Right cardiac atrium (tissue), 5 donors: ENCODE measurements around the gene FAM193A. TPM values are rescaled to one million over a fixed set of nuclear protein-coding genes. Genes with fewer than 3 reads are reported as not detected.
A peak's percentile ranks its signal among the peaks of the same experiment; 100 is the strongest.
"Not testable (repeated sequence)": the region's sequence is repeated elsewhere in the genome, so short reads cannot be mapped to it uniquely, and the experiment has no call there.

Experiments used
- ATAC-seq, 2 donors: fragments of 200-7000 bp; cut with Tn5 transposase; one replicate each; pipeline versions ENCODE4 v1.8.0 to v1.9.1; 2020; ENCODE audit warnings: moderate library complexity in 2 of 2, mild to moderate bottlenecking in 1 of 2
- DNase-seq, 3 donors: peaks; one replicate each; pipeline ENCODE4 v3.0.0-alpha.2; 2020
- H3K27ac ChIP-seq: one replicate; pipeline ENCODE4 v1.5.1; 2013; ENCODE audit warnings: mild to moderate bottlenecking, low read length, control low read depth, moderate library complexity
- H3K27me3 ChIP-seq: one replicate; pipeline ENCODE4 v1.6.1; 2013; ENCODE audit not compliant: control insufficient read depth, insufficient read depth
- H3K4me1 ChIP-seq: one replicate; pipeline ENCODE4 v1.6.1; 2013; ENCODE audit warnings: low read length; ENCODE audit not compliant: control insufficient read depth, insufficient read depth
- H3K4me3 ChIP-seq: one replicate; pipeline ENCODE4 v1.5.1; 2013; ENCODE audit warnings: low read length, control low read depth
- H3K9me3 ChIP-seq: one replicate; pipeline ENCODE4 v1.6.1; 2013; ENCODE audit warnings: low read length; ENCODE audit not compliant: control insufficient read depth
- WGBS: extraction: QIAGEN DNeasy Blood & Tissue Kit; methylation state at CpG from one replicate; pipeline ENCODE4 v1.1.7; 2013; 5-methylcytosine and 5-hydroxymethylcytosine counted together
- intact Hi-C, 4 donors: fragments of 100-400 bp; cut with DNase I; formaldehyde crosslinking; loops; one replicate each; pipeline versions ENCODE4 v1.11.0 to v1.14.0; 2022 to 2023
- polyA plus RNA-seq: library from polyadenylated mRNA; stranded (reverse); fragments of 200-250 nt; gene quantifications from one replicate; pipeline ENCODE4 v1.2.3, GENCODE V29; 2013
- total RNA-seq, 4 donors: library from RNA; stranded (reverse); fragmentation: NEBNext Ultra II Directional; extraction: Animal tissue kit (Norgen Biotek cat#: 25700); gene quantifications; one replicate each; pipeline ENCODE4 v1.2.1, GENCODE V29; 2021
- donor health status: healthy with polysubstance abuse.
- donor health status: DM: no; HTN: yes; CAD: no.
- donor health status: DM: no; HTN: no; CAD: no.
- donor health status: DM: no; HTN: yes; CAD: no; lungs with severe emphysema.
- donor health status: DM: yes; HTN: yes; CAD: no.

Gene FAM193A
- total and polyA plus RNA-seq, 5 donors, result 9.7 to 19.2 (median 17.4) TPM

GRCh38 chr4:2574863-2575262 lies 38.4 kb downstream of the FAM193A start:
- Histone ChIP-seq H3K27ac (no peak overlapping the region), H3K27me3 (no peaks in the 10 kb centered on the region), H3K9me3 (no peaks in the 10 kb centered on the region), H3K4me3 (no peak overlapping the region), H3K4me1 (peaks cover 21% of the 10 kb centered on the region)
- DNase-seq (no peak), ATAC-seq (peak in 1 of 2 donors; percentile 22)
- WGBS, result 85% methylated on average over 9 of the region's 9 CpGs
- intact Hi-C loops, result no loop called here

GRCh38 chr4:2576290-2576689 lies 39.8 kb downstream of the FAM193A start:
- H3K9me3 ChIP-seq, result no peaks in the 10 kb centered on the region
- ATAC-seq, result no peak
- H3K27me3 ChIP-seq, result no peaks in the 10 kb centered on the region
- H3K27ac ChIP-seq, result no peak overlapping the region
- DNase-seq, result no peak
- intact Hi-C loops, result no loop called here
- no peak overlapping the region for H3K4me3 ChIP-seq
- peaks cover 14% of the 10 kb centered on the region for H3K4me1 ChIP-seq
- 96% methylated on average over 4 of the region's 4 CpGs for WGBS

GRCh38 chr4:2578106-2578505 lies 41.7 kb downstream of the FAM193A start:
- H3K9me3 ChIP-seq, result no peaks in the 10 kb centered on the region
- peaks cover 13% of the 10 kb centered on the region for H3K4me1 ChIP-seq
- no peak overlapping the region for H3K4me3 ChIP-seq
- ATAC-seq (no peak), DNase-seq (no peak)
- H3K27me3 ChIP-seq, result no peaks in the 10 kb centered on the region
- H3K27ac ChIP-seq, result no peak overlapping the region
- WGBS, result 93% methylated on average over 4 of the region's 4 CpGs
- intact Hi-C loops, result no loop called here

GRCh38 chr4:2579910-2580309 lies 43.5 kb downstream of the FAM193A start:
- 97% methylated on average over 5 of the region's 5 CpGs for WGBS
- no peak overlapping the region for H3K4me3 ChIP-seq
- no peak overlapping the region for H3K27ac ChIP-seq
- no peaks in the 10 kb centered on the region for H3K9me3 ChIP-seq
- no peaks in the 10 kb centered on the region for H3K27me3 ChIP-seq
- ATAC-seq (no peak), DNase-seq (no peak)
- intact Hi-C loops, result no loop called here
- peaks cover 8% of the 10 kb centered on the region for H3K4me1 ChIP-seq

GRCh38 chr4:2583092-2583491 lies 46.6 kb downstream of the FAM193A start:
- Histone ChIP-seq H3K27me3 (no peaks in the 10 kb centered on the region), H3K4me3 (no peak overlapping the region), H3K9me3 (no peaks in the 10 kb centered on the region), H3K27ac (no peak overlapping the region), H3K4me1 (peaks cover 22% of the 10 kb centered on the region)
- WGBS, result 83% methylated on average over 4 of the region's 4 CpGs
- DNase-seq, result no peak
- ATAC-seq, result peak; percentile 11 to 12
- intact Hi-C loops, result no loop called here

- peak; percentile 14 to 37 for ATAC-seq
- Histone ChIP-seq H3K9me3 (no peaks in the 10 kb centered on the region), H3K4me1 (peaks cover 22% of the 10 kb centered on the region), H3K27ac (no peak overlapping the region), H3K27me3 (no peaks in the 10 kb centered on the region), H3K4me3 (no peak overlapping the region)
- intact Hi-C loops, result no loop called here
- 42% methylated on average over 4 of the region's 4 CpGs for WGBS
- no peak for DNase-seq
These were observed 47.1 kb downstream of the FAM193A start for GRCh38 chr4:2583517-2583916.

GRCh38 chr4:2586502-2586901 lies 50.1 kb downstream of the FAM193A start:
- Histone ChIP-seq H3K4me3 (no peak overlapping the region), H3K27ac (no peak overlapping the region), H3K9me3 (no peaks in the 10 kb centered on the region), H3K4me1 (peaks cover 25% of the 10 kb centered on the region), H3K27me3 (no peaks in the 10 kb centered on the region)
- DNase-seq (no peak), ATAC-seq (no peak)
- WGBS, result 97% methylated on average over 5 of the region's 5 CpGs
- intact Hi-C loops, result no loop called here

- WGBS, result 37% methylated on average over 8 of the region's 8 CpGs
- ATAC-seq, result peak; percentile 40 to 53
These were observed 50.9 kb downstream of the FAM193A start for GRCh38 chr4:2587213-2587823.

GRCh38 chr4:2588259-2588658 lies 51.8 kb downstream of the FAM193A start:
- DNase-seq, result no peak
- Histone ChIP-seq H3K4me1 (peaks cover 29% of the 10 kb centered on the region), H3K27ac (no peak overlapping the region), H3K9me3 (no peaks in the 10 kb centered on the region), H3K27me3 (no peaks in the 10 kb centered on the region), H3K4me3 (no peak overlapping the region)
- 87% methylated on average over 3 of the region's 3 CpGs for whole genome bisulfite sequencing
- intact Hi-C loops, result no loop called here
- no peak for ATAC-seq

More at GRCh38 chr4:2587213-2587823, 50.9 kb downstream of the FAM193A start:
- Histone ChIP-seq H3K27ac (no peak overlapping the region), H3K4me1 (peaks cover 25% of the 10 kb centered on the region), H3K4me3 (no peak overlapping the region), H3K9me3 (no peaks in the 10 kb centered on the region), H3K27me3 (no peaks in the 10 kb centered on the region)
- DNase-seq, result peak in 1 of 3 donors; percentile 51
- intact Hi-C loops, result no loop called here

GRCh38 chr4:2591189-2591588 lies 54.7 kb downstream of the FAM193A start:
- intact Hi-C loops, result no loop called here
- WGBS, result 31% methylated on average over 8 of the region's 8 CpGs

GRCh38 chr4:2592014-2592413 lies 55.6 kb downstream of the FAM193A start:
- H3K4me1 ChIP-seq, result peaks cover 25% of the 10 kb centered on the region
- H3K27ac ChIP-seq, H3K4me3 ChIP-seq, H3K27me3 ChIP-seq, DNase-seq, H3K9me3 ChIP-seq, ATAC-seq, intact Hi-C loops: not testable (repeated sequence)
- 92% methylated on average over 12 of the region's 12 CpGs for WGBS

More at GRCh38 chr4:2591189-2591588, 54.7 kb downstream of the FAM193A start:
- Histone ChIP-seq H3K9me3 (no peaks in the 10 kb centered on the region), H3K27me3 (no peaks in the 10 kb centered on the region), H3K4me3 (no peak overlapping the region), H3K27ac (peak overlapping the region; percentile 2), H3K4me1 (peaks cover 27% of the 10 kb centered on the region)
- DNase-seq, result no peak
- ATAC-seq, result peak; percentile 77 to 82

- H3K27ac ChIP-seq, result no peak overlapping the region
- 64% methylated on average over 6 of the region's 6 CpGs for WGBS
- H3K4me1 ChIP-seq, result peaks cover 22% of the 10 kb centered on the region
- DNase-seq (no peak), ATAC-seq (peak; percentile 6)
- no peak overlapping the region for H3K4me3 ChIP-seq
- no peaks in the 10 kb centered on the region for H3K9me3 ChIP-seq
- intact Hi-C loops, result no loop called here
- no peaks in the 10 kb centered on the region for H3K27me3 ChIP-seq
These were observed 56.1 kb downstream of the FAM193A start for GRCh38 chr4:2592572-2592971.
